ENCODE measurements around the gene USB1.
"Not testable (repeated sequence)": the region's sequence is repeated elsewhere in the genome, so short reads cannot be mapped to it uniquely, and the experiment has no call there.

Gene USB1

GRCh38 chr16:57995721-57996405 lies 5.3 kb upstream of the USB1 start:
- DNase-seq, result no peak

GRCh38 chr16:57996406-57997175 lies 4.6 kb upstream of the USB1 start:
- no peak for DNase-seq

- DNase-seq, result no peak
Observed at GRCh38 chr16:57997176-57997527, 4.1 kb upstream of the USB1 start.

- no peak for DNase-seq
Observed at GRCh38 chr16:57997528-57998265, 3.5 kb upstream of the USB1 start.

- no peak for DNase-seq
Observed at GRCh38 chr16:57998486-57998885, 2.7 kb upstream of the USB1 start.

- no peak for DNase-seq
Observed at GRCh38 chr16:57998992-57999365, 2.2 kb upstream of the USB1 start.

- no peak for DNase-seq
Observed at GRCh38 chr16:57999366-57999970, 1.7 kb upstream of the USB1 start.

- no peak for DNase-seq
Observed at GRCh38 chr16:57999971-58000705, 1.1 kb upstream of the USB1 start, which contains the start of gene ZNF319. ZNF319 (minus strand) TSS chr16:58000672; CDS start chr16:57998265, 2,407 bp downstream.

GRCh38 chr16:58001781-58002415 lies 691 bp downstream of the USB1 start:
- DNase-seq, result no peak

GRCh38 chr16:58002416-58002800 lies 1.2 kb downstream of the USB1 start:
- DNase-seq, result no peak

- no peak for DNase-seq
Observed at GRCh38 chr16:58002936-58003335, 1.7 kb downstream of the USB1 start.

GRCh38 chr16:58004736-58005135 lies 3.5 kb downstream of the USB1 start:
- DNase-seq, result not testable (repeated sequence)

GRCh38 chr16:58009856-58010416 lies 8.7 kb downstream of the USB1 start:
- DNase-seq, result no peak

- no peak for DNase-seq
Observed at GRCh38 chr16:58010886-58011285, 9.7 kb downstream of the USB1 start.

- no peak for DNase-seq
Observed at GRCh38 chr16:58011652-58012051, 10.4 kb downstream of the USB1 start.

- DNase-seq, result no peak
Observed at GRCh38 chr16:58012481-58012880, 11.3 kb downstream of the USB1 start.

- no peak for DNase-seq
Observed at GRCh38 chr16:58013201-58013956, 12.2 kb downstream of the USB1 start.

- no peak for DNase-seq
Observed at GRCh38 chr16:58016840-58017446, 15.7 kb downstream of the USB1 start.

GRCh38 chr16:58018803-58019202 lies 17.6 kb downstream of the USB1 start:
- no peak for DNase-seq

- DNase-seq, result no peak
Observed at GRCh38 chr16:58019866-58020538, 18.8 kb downstream of the USB1 start.
